Central memory CD8-positive, alpha-beta T cell (primary cell): ENCODE results near the gene CMIP.

Experiments used
- ATAC-seq: fragments of 150-1000 bp; cut with Tn5 transposase; replicated peaks from 2 replicates; pipeline ENCODE4 v1.10.0; 2022; ENCODE audit warnings: mild to moderate bottlenecking, moderate FRiP score, moderate number of reproducible peaks; ENCODE audit not compliant: poor library complexity, severe bottlenecking; ENCODE audit errors: extremely low read depth
- DNase-seq, 2 donors: peaks; one replicate each; pipeline ENCODE4 v3.0.0; 2021; ENCODE audit warnings: low spot score in 2 of 2
- H3K27ac Mint-ChIP-seq: one replicate; pipeline ENCODE4 v1.8.0; 2022; ENCODE audit warnings: low read depth, mild to moderate bottlenecking, moderate library complexity, mixed read lengths
- H3K27me3 Mint-ChIP-seq: one replicate; pipeline ENCODE4 v1.8.0; 2022; ENCODE audit warnings: mixed read lengths
- H3K36me3 Mint-ChIP-seq: one replicate; pipeline ENCODE4 v1.8.0; 2022; ENCODE audit warnings: mild to moderate bottlenecking, moderate library complexity, mixed read lengths; ENCODE audit not compliant: insufficient read depth
- H3K4me1 Mint-ChIP-seq: one replicate; pipeline ENCODE4 v1.8.0; 2022; ENCODE audit warnings: mixed read lengths
- H3K4me3 Mint-ChIP-seq: one replicate; pipeline ENCODE4 v1.8.0; 2022; ENCODE audit warnings: mild to moderate bottlenecking, moderate library complexity, mixed read lengths
- H3K9me3 Mint-ChIP-seq: one replicate; pipeline ENCODE4 v1.8.0; 2022; ENCODE audit warnings: mixed read lengths

Gene CMIP

GRCh38 chr16:81624760-81625543 lies 180.3 kb downstream of the CMIP start:
- Mint-ChIP-seq H3K9me3 (no peaks in the 10 kb centered on the region), H3K27ac (no peak overlapping the region), H3K4me1 (no peaks in the 10 kb centered on the region), H3K4me3 (no peak overlapping the region), H3K27me3 (no peaks in the 10 kb centered on the region), H3K36me3 (peaks cover 3% of the 10 kb centered on the region)
- no peak for DNase-seq
- ATAC-seq = no peak

DNA sequence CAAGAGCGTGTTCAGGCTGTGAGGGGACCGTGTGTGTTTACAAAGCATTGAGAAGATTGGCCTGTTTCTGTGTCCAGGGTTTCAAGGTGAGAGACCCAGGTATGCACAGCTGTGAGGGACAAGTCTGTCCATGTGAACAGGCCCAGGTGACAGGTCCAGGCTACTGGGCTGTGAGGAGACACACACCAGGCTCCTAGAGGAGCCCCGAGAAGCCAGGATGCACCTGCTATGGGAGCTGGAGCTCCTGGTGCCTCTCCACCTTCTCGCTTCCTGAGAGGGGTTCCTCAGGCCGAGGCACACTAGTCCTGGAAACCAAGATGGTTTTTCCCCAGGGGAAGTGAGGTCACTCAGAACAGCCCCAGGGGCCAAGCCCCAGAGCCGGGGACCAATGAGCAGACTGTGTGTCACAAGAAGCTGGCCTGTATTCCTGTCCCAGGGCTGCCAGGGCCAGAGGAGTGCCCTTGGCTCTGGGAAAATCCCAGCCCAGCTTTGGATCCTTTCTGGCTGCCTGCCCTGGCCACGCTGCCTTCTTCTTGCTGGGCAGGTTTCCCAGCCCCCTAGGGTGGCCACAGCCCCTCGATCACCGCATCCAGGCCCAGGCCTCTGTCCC lies 181.0 kb downstream of the CMIP start:
- DNase-seq (no peak), ATAC-seq (no peak)
- H3K27me3 Mint-ChIP-seq = no peaks in the 10 kb centered on the region
- no peaks in the 10 kb centered on the region for H3K9me3 Mint-ChIP-seq
- no peak overlapping the region for H3K4me3 Mint-ChIP-seq
- H3K4me1 Mint-ChIP-seq = no peaks in the 10 kb centered on the region
- H3K36me3 Mint-ChIP-seq = peaks cover 2% of the 10 kb centered on the region
- H3K27ac Mint-ChIP-seq = no peak overlapping the region

GRCh38 chr16:81626181-81626674 lies 181.6 kb downstream of the CMIP start:
- Mint-ChIP-seq H3K27me3 (no peaks in the 10 kb centered on the region), H3K9me3 (no peaks in the 10 kb centered on the region), H3K4me1 (no peaks in the 10 kb centered on the region), H3K27ac (no peak overlapping the region), H3K4me3 (no peak overlapping the region), H3K36me3 (peaks cover 2% of the 10 kb centered on the region)
- ATAC-seq (no peak), DNase-seq (no peak)

DNA sequence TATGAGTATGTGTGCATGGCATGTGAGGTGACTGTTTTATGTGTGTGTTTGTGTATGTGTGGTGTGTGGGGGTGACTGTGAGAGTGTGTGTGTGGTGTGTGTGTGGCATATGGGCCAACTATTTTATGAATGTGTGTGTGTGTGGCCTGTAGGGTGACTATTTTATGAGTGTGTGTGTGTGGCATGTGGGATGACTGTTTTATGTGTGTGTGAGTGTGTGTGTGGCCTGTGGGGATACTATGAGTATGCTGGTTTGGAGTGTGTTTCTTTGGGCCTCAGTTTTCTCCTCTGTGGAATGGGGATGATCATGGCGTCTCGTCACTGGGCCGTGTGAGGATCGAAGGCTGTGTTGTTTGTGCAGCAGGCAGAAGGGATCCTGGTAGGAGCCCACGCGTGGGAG lies 182.4 kb downstream of the CMIP start:
- ATAC-seq (no peak), DNase-seq (no peak)
- peaks cover 2% of the 10 kb centered on the region for H3K4me1 Mint-ChIP-seq
- no peaks in the 10 kb centered on the region for H3K9me3 Mint-ChIP-seq
- H3K27ac Mint-ChIP-seq = no peak overlapping the region
- H3K4me3 Mint-ChIP-seq = no peak overlapping the region
- H3K27me3 Mint-ChIP-seq = no peaks in the 10 kb centered on the region
- H3K36me3 Mint-ChIP-seq = peaks cover 2% of the 10 kb centered on the region

DNA sequence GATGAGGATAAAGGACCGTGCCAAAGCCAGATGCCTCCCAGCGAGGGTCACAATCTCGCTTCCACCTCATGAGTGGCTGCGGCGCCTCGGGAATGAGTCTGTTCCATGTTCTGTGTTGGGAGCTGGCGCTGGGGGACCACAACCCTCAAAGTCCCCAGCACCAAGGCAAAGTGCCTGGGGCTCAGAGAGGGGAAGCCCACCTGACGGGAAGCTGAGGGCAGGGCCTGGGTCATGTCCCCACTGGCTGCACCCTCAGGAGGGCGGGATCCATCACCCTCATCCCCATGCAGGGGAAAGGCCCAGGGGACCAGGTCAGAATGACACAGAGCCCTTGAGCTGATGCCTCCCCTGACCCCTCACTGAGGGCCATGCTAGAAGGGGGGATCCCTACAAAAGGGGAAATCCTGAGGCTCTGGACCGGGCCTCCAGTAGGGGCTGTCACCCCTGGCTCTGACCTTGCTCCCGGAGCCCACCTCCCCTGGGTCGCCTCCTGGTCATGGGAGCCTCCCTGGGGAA lies 183.2 kb downstream of the CMIP start:
- no peak for ATAC-seq
- Mint-ChIP-seq H3K27me3 (no peaks in the 10 kb centered on the region), H3K4me1 (peaks cover 9% of the 10 kb centered on the region), H3K9me3 (no peaks in the 10 kb centered on the region), H3K4me3 (no peak overlapping the region), H3K36me3 (peaks cover 2% of the 10 kb centered on the region), H3K27ac (peak overlapping the region; percentile 60)
- no peak for DNase-seq

- DNase-seq (no peak), ATAC-seq (no peak)
- no peaks in the 10 kb centered on the region for H3K9me3 Mint-ChIP-seq
- H3K4me1 Mint-ChIP-seq = peaks cover 24% of the 10 kb centered on the region
- H3K27ac Mint-ChIP-seq = no peak overlapping the region
- H3K27me3 Mint-ChIP-seq = no peaks in the 10 kb centered on the region
- peaks cover 1% of the 10 kb centered on the region for H3K36me3 Mint-ChIP-seq
- no peak overlapping the region for H3K4me3 Mint-ChIP-seq
These were observed 184.6 kb downstream of the CMIP start for GRCh38 chr16:81629034-81629802.

DNA sequence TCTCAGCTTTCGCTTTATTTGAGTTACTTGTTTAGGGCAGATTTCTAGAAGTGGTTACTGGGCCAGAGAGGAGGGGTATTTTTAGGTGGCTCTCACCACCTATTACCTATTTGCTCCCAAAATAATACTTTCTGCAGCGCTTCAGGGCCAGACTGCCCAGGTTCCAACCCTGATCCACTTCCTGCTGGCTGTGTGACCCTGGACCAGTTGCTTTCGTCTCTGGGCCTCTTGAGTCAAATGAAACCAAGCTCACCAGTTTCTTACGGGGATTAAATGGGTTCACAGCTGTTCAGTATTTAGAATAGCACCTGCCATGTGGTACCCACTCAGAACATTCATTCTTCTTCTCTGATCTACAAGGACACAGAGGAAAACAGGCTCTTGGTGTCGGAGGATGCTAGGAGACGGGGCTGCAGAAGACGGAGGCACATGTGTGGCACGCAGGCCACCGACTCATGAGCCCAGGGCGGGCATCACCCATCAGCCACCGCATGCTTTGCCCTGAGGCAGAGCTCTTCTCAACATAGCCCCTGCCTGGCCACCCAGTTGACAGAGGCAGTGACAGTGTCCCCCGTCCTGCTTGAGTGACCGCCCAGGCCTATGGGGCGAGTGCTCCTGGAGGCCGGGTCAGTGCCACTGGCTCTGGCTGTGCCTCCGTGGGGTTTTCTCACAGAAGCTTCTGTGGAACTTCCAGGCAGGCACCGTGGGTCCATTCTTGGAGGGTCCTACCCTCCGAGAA lies 185.5 kb downstream of the CMIP start:
- H3K27me3 Mint-ChIP-seq = no peaks in the 10 kb centered on the region
- peaks cover 30% of the 10 kb centered on the region for H3K4me1 Mint-ChIP-seq
- ATAC-seq (no peak), DNase-seq (no peak)
- no peak overlapping the region for H3K27ac Mint-ChIP-seq
- H3K9me3 Mint-ChIP-seq = no peaks in the 10 kb centered on the region
- peaks cover 1% of the 10 kb centered on the region for H3K36me3 Mint-ChIP-seq
- no peak overlapping the region for H3K4me3 Mint-ChIP-seq

DNA sequence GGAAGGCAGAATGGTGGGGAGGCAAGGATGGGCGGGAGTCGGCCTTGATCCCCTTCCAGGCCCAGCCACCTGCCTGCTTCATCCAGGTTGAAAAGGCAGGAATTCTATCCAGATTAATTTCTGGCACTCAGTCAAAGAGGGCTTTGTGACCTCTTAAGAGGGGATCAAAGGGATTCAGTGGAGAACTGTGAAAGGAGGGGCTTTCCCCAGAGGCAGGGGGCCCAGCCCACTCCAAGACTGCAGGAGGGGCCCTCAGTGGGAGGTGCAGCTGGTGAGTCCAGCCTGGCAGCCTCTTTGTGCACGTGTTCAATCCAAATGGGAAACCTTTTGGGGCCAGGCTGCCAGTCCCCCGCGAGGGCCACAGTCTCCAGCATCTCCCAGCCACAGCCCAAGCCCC lies 186.0 kb downstream of the CMIP start:
- no peak for ATAC-seq
- Mint-ChIP-seq H3K4me1 (peaks cover 30% of the 10 kb centered on the region), H3K27ac (peak overlapping the region; percentile 97), H3K9me3 (no peaks in the 10 kb centered on the region), H3K4me3 (no peak overlapping the region), H3K36me3 (peaks cover 1% of the 10 kb centered on the region), H3K27me3 (no peaks in the 10 kb centered on the region)
- DNase-seq = no peak

GRCh38 chr16:81632392-81633146 lies 188.0 kb downstream of the CMIP start:
- Mint-ChIP-seq H3K27ac (peak overlapping the region; percentile 97), H3K27me3 (no peaks in the 10 kb centered on the region), H3K4me3 (peak overlapping the region; percentile 63), H3K4me1 (peaks cover 34% of the 10 kb centered on the region), H3K9me3 (no peaks in the 10 kb centered on the region), H3K36me3 (peaks cover 1% of the 10 kb centered on the region)
- DNase-seq (peak; percentile 45 to 73), ATAC-seq (peak; percentile 94)

DNA sequence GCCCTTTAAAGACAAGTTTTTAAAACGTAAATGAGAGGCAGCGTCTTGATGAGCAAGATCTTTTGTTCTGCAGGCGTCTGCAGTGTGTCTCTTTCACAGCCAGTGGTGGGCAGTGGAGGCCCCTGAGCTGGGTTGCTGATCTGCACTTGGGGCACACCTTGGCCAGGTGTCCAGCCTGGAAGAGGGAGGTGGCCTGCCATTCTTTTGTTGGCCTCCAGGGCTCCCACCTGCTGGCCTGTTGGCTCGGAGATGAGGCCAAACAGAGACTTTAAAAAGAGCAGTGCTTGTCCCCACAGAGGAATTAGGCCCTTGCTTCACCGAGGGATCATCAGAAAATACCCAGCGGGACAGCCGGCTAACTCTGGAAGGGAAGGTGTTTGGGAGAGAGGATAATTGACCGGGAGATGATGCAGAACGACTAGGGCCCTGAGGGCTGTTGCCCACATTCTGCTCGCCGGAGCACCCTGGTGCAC lies 188.6 kb downstream of the CMIP start:
- Mint-ChIP-seq H3K36me3 (peaks cover 1% of the 10 kb centered on the region), H3K27me3 (no peaks in the 10 kb centered on the region), H3K27ac (peak overlapping the region; percentile 97), H3K4me3 (peak overlapping the region; percentile 63), H3K4me1 (peaks cover 40% of the 10 kb centered on the region), H3K9me3 (no peaks in the 10 kb centered on the region)
- no peak for ATAC-seq
- peak in 1 of 2 donors; percentile 18 for DNase-seq

DNA sequence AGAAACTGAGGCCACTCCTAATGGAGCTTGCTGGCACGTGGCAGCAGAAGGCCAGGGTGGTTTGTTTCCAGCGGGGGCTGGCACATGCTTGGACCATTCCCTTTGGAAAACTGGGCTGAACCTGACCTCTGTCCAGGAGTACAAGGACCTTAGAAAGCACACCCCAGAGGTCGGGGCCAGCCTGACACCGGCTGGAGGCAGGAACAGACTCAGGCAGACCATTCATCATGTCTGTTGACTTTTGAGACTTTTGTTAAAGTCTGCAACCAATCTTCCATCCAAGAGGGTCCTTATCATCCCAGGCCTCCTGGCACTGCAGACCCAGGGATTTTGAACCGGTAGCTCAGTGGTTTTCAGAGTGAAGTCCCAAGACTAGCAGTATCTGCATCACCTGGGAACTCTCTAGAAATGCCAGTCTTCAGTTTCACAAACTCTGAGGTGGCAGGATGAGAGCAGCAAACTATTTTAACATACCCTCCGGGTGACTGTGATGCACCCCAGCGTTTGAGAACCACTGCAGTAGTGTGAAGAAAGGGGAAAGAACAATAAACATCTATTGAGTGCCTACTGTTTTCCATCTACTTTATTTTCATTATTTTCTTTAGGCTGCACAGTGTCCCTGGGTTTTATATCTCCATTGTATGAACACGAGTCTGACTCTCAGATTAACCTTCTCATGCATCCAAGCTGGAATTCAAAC lies 189.2 kb downstream of the CMIP start:
- Mint-ChIP-seq H3K27me3 (no peaks in the 10 kb centered on the region), H3K9me3 (no peaks in the 10 kb centered on the region), H3K36me3 (peaks cover 3% of the 10 kb centered on the region), H3K4me1 (peaks cover 41% of the 10 kb centered on the region), H3K27ac (peak overlapping the region; percentile 97), H3K4me3 (peak overlapping the region; percentile 63)
- no peak for ATAC-seq
- no peak for DNase-seq
